Measurements from ENCODE around the gene ACTR3.
"Not testable (repeated sequence)": the region's sequence is repeated elsewhere in the genome, so short reads cannot be mapped to it uniquely, and the experiment has no call there.

The ACTR3 gene

GRCh38 chr2:113889471-113890252, at the start of gene ACTR3:
Gene ACTR3, plus strand, starts transcription at chr2:113890089. Its CDS starts 191 bp downstream, at chr2:113890280.
- peak; percentile 99 for DNase-seq

GRCh38 chr2:113840518-113840917, 49.4 kb upstream of the ACTR3 start:
- DNase-seq, result no peak

- no peak for DNase-seq
These were observed 46.8 kb upstream of the ACTR3 start for GRCh38 chr2:113842919-113843736.

GRCh38 chr2:113843737-113844050, 46.2 kb upstream of the ACTR3 start:
- DNase-seq, result not testable (repeated sequence)

- DNase-seq, result no peak
These were observed 44.6 kb upstream of the ACTR3 start for GRCh38 chr2:113845261-113845660.

- DNase-seq, result not testable (repeated sequence)
These were observed 44.1 kb upstream of the ACTR3 start for GRCh38 chr2:113845796-113846195.

GRCh38 chr2:113846429-113846828, 43.5 kb upstream of the ACTR3 start:
- DNase-seq, result no peak

GRCh38 chr2:113847144-113847543, 42.7 kb upstream of the ACTR3 start:
- DNase-seq, result no peak

GRCh38 chr2:113848758-113849415, 41.0 kb upstream of the ACTR3 start:
- DNase-seq, result no peak

GRCh38 chr2:113850687-113851086, 39.2 kb upstream of the ACTR3 start:
- no peak for DNase-seq

GRCh38 chr2:113851640-113852039, 38.2 kb upstream of the ACTR3 start:
- no peak for DNase-seq

GRCh38 chr2:113854208-113854607, 35.7 kb upstream of the ACTR3 start:
- no peak for DNase-seq

GRCh38 chr2:113854970-113855740, 34.7 kb upstream of the ACTR3 start:
- no peak for DNase-seq

GRCh38 chr2:113857464-113857863, 32.4 kb upstream of the ACTR3 start:
- DNase-seq, result no peak

- DNase-seq, result no peak
These were observed 31.1 kb upstream of the ACTR3 start for GRCh38 chr2:113858764-113859163.

- DNase-seq, result no peak
These were observed 28.1 kb upstream of the ACTR3 start for GRCh38 chr2:113861740-113862139.

- no peak for DNase-seq
These were observed 26.7 kb upstream of the ACTR3 start for GRCh38 chr2:113863144-113863543.

- DNase-seq, result no peak
These were observed 22.3 kb upstream of the ACTR3 start for GRCh38 chr2:113867571-113867970.

- DNase-seq, result no peak
These were observed 20.6 kb upstream of the ACTR3 start for GRCh38 chr2:113869253-113869652.

GRCh38 chr2:113872201-113872600, 17.7 kb upstream of the ACTR3 start:
- DNase-seq, result no peak

- DNase-seq, result no peak
These were observed 16.0 kb upstream of the ACTR3 start for GRCh38 chr2:113873867-113874266.

- no peak for DNase-seq
These were observed 14.8 kb upstream of the ACTR3 start for GRCh38 chr2:113875135-113875534.
